Cerebellar cortex (tissue), 1 donor: ENCODE data around the gene AKTIP.
"Not testable (repeated sequence)": the region's sequence is repeated elsewhere in the genome, so short reads cannot be mapped to it uniquely, and the experiment has no call there.

Experiments used
- DNase-seq: peaks from one replicate; pipeline ENCODE4 v3.0.0-alpha.2; 2015; ENCODE audit warnings: low spot score

Gene AKTIP

DNA sequence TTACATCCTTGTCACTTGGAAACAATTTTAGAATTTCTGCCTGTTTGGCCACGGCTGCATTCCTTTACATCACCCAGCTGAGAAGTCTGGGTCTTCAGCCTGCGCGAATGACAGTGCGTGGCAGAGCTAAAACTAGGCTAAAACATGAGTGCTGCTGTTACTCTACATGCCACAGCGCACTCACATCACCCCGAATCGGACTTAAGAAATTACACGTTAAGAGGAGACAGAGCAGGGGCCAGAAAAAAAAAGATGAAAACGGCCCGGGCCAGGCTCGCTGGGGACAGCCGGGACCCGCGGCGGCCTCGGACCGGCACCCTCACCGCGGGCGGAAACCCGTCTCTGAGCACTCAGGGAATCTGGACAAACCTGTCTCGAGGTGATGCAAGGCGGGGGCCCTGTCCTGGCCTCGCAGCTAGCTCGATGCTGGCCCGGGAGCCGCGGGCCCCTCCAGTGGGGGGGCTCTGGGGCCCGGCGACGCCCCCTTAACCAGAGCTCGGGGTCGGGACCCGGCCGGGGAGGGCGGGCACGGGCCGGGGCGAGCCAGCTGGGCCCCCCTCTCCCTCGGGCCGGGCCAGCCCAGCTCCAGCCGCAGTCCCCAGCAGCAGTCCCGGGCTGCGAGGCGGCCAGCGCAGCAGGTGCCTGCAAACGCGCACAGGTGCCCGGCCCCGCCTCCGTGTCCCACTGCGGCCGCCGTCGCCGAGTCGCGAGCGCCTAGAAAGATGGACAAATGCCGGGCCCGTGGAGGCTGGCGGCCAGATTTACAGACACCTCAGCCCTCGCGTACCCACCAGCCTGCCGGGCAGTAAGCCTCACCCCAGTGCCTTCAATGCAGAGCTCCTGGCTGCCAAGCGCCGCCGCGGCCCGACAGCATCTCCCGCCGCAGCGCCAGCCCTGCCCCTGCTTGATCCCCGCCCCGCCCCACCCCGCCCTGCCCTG, at the start of gene AKTIP:
Gene AKTIP (minus strand): TSS at position 879 of the 939 bp plus-strand sequence. CDS start 2,950 bp downstream, outside the sequence.
- peak; percentile 34 for DNase-seq

- peak; percentile 50 for DNase-seq
Measured at GRCh38 chr16:53549970-53550690, 47.1 kb upstream of the AKTIP start.

GRCh38 chr16:53546988-53547391, 44.0 kb upstream of the AKTIP start:
- DNase-seq: no peak

GRCh38 chr16:53545433-53545832, 42.4 kb upstream of the AKTIP start:
- no peak for DNase-seq

- no peak for DNase-seq
Measured at GRCh38 chr16:53542283-53542682, 39.3 kb upstream of the AKTIP start.

GRCh38 chr16:53541326-53541725, 38.3 kb upstream of the AKTIP start:
- no peak for DNase-seq

GRCh38 chr16:53539759-53540718, 37.0 kb upstream of the AKTIP start:
- DNase-seq: not testable (repeated sequence)

GRCh38 chr16:53539346-53539745, 36.3 kb upstream of the AKTIP start:
- DNase-seq: not testable (repeated sequence)

DNA sequence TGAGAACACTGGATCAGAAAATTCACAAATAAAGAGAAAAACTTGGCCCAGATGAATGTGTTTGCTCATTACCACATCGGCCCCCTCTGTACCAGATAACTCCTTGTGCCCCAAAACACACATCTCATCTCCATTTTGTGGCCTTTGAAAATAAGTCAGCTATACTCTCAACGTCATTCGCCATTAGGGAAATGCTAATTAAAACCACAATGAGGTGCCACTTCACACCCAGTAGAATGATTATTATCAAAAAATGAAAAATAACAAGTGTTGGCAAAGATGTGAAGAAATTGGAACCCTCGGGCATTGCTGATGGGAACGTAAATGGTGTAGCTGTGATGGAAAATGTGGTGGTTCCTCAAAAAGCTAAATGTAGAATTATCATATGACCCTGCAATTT, 34.6 kb upstream of the AKTIP start:
- DNase-seq: no peak

- no peak for DNase-seq
Measured at GRCh38 chr16:53534206-53534605, 31.2 kb upstream of the AKTIP start.

DNA sequence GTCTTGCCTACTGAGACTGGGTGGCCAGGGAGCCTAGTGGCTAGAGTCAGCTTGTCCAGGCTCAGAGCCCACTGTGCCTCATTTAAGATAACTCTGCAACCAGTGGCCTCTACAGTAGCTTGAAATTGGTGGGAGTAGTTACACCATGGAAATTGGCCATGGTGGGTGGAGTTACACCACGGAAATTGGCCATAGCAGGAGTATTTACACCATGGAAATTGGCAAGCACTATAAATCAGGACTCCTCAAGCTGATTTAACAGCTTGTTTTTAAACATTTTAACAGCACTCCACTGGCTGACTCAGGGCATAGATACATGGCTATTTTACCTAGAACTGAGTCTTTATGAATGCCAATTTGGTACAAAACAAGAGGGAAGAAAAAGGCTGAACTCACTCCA, 27.7 kb upstream of the AKTIP start:
- no peak for DNase-seq

DNA sequence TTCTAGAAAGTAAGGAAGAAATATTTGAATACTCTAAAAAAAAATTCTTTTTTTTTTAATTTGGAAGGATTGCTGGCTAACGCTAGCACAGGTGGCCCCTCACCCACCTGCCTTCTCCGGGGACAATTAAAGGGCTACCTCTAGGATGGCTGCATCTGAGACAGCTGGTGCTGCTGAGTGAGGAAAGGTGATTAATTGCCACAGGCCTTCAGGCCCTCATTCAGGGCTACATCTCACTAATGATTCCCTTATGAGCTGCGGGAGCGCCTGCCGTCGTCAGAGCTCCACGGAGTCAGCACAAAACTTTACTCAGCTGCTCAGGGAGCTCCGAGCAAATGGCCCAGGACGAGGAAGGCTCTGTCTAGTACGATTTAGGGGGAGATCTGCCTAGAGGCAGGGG, 27.0 kb upstream of the AKTIP start:
- DNase-seq: no peak

- no peak for DNase-seq
Measured at GRCh38 chr16:53529513-53529912, 26.5 kb upstream of the AKTIP start.

DNA sequence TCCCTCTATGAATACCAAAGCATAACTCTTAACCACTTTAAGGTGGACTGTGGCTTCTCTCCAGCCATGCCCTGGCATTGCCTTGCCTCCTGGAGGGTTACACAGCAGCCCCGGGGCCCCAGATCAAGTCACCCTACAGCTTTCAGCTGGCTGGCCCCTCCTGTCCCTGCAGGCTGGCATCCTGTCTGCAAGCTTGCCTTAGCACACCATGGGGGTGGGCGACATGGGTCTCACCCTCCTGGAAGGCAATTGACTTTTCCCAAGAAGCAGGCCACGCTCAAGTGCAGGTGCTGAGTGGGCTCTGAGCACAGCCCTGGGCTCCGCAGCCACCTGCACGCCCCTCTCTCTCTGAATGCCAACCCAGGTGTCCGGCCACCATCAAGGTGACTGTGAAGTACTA, 25.8 kb upstream of the AKTIP start:
- DNase-seq: no peak

GRCh38 chr16:53523971-53524548, 21.1 kb upstream of the AKTIP start:
- DNase-seq: no peak

GRCh38 chr16:53523126-53523804, 20.3 kb upstream of the AKTIP start:
- DNase-seq: no peak

GRCh38 chr16:53519417-53520091, 16.5 kb upstream of the AKTIP start:
- no peak for DNase-seq

DNA sequence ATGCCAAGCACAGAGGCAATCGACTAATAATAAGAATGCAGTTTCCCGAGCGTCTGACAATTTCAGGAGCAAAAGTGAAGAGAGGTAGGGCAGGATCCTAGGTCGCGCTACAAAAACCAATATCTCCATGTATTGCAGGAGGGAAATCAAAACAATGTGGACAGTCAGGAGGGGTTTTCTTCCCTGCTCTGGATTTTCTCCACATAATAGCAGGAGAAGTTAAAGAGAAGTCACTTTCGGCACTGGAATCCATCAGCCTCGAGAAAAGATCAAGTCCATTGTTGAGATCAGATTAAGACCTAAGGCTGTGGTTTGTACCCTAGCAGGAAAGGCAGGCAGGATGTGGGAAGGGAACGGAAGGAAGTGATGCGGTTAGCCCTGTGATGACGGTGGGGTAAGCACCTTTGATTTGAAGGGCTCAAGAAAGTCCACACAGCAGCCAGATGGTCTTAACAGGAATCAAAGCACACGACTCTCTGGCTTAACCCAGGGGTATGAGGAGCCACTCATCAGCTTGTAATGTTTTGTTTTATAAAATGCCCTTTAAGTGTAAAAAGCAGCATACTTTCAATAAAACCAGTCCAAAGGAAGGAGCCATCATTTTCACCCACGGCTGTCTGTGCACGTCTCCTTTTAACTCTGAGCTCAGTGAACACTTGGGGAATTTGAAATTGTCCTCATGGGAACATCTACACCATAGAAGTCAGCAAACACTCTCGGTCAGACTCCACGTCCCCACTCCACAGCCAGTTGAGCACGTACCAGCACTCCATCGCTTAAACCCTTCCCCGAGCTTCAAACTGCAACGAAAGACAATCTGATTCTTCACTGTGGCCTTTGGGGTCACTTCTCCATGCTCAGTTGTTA, 15.8 kb upstream of the AKTIP start:
- DNase-seq: no peak

DNA sequence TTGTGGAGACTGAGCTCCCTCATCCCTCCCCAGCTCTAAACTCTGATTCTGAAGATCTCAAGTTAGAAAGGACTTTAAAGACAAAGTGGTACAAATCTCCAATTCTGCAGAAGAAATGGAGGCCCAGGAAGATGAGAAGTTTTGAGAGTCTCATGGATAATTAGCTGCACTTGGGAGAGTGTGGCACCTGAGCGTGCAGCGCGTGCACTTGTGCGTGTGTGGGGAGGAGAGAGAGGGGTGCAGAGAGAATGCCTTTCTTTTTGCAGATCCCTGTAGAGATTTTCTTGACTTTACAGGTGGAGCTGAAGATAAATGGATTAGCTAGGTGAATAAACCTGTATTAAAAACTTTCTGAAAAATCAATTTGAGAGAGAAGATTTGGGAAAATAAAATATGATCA, 14.8 kb upstream of the AKTIP start:
- no peak for DNase-seq
